H1 (cell line): Measurements from ENCODE around the gene NUP210. TPM values are rescaled to one million over a fixed set of nuclear protein-coding genes. Genes with fewer than 3 reads are reported as not detected.

Experiments
- CTCF ChIA-PET: fragments of 300-600 bp; sonication (Branson Sonifier 250); formaldehyde crosslinking; loops from one replicate; lab custom pipeline; 2021; ENCODE audit not compliant: partially characterized antibody; lab: Charles Lee
- POLR2A ChIA-PET: fragments of 300-600 bp; sonication (Branson Sonifier 250); formaldehyde crosslinking; loops from one replicate; lab custom pipeline; 2021; ENCODE audit warnings: inconsistent platforms; ENCODE audit not compliant: partially characterized antibody; lab: Charles Lee
- DNase-seq, 2 experiments: peaks; one replicate each; pipeline versions ENCODE4 v3.0.0 to v3.0.0-alpha.2; 2010 to 2022; ENCODE audit warnings: low spot score in 2 of 2, low read depth in 1 of 2, mixed read lengths in 1 of 2
- FAIRE-seq: peaks from 2 replicates; lab custom pipeline; 2011; peaks lifted over from hg19 to GRCh38; lab: Jason Lieb, UNC
- H2AFZ ChIP-seq: 2 replicates; pipeline ENCODE4 v1.8.1; 2012; ENCODE audit warnings: low read length, inconsistent platforms
- H2AK5ac ChIP-seq: 2 replicates; pipeline ENCODE4 v1.6.1; 2013; ENCODE audit warnings: low read depth, low read length
- H2BK120ac ChIP-seq: replicated peaks from 2 replicates; pipeline ENCODE3; 2013; ENCODE audit warnings: low read depth, low read length, inconsistent platforms
- H2BK12ac ChIP-seq: 2 replicates; pipeline ENCODE4 v1.6.1; 2013; ENCODE audit warnings: low read depth, low read length
- H2BK15ac ChIP-seq: 2 replicates; pipeline ENCODE4 v1.6.1; 2013; ENCODE audit warnings: low read length
- H2BK20ac ChIP-seq: 2 replicates; pipeline ENCODE4 v1.6.1; 2013; ENCODE audit warnings: low read length
- H2BK5ac ChIP-seq: 2 replicates; pipeline ENCODE4 v1.6.1; 2013; ENCODE audit warnings: low read depth, low read length
- H3K14ac ChIP-seq: 2 replicates; pipeline ENCODE4 v1.6.1; 2013; ENCODE audit warnings: inconsistent platforms; ENCODE audit not compliant: insufficient read length
- H3K18ac ChIP-seq: 2 replicates; pipeline ENCODE4 v1.6.1; 2013; ENCODE audit warnings: low read length; ENCODE audit errors: extremely low read depth
- H3K23ac ChIP-seq: 2 replicates; pipeline ENCODE4 v1.6.1; 2013; ENCODE audit warnings: inconsistent platforms; ENCODE audit not compliant: insufficient read length
- H3K23me2 ChIP-seq: 2 replicates; pipeline ENCODE4 v1.6.1; 2013; ENCODE audit warnings: low read depth, low read length
- H3K27ac ChIP-seq: 2 replicates; pipeline ENCODE4 v1.6.1; 2011; ENCODE audit warnings: low read depth, low read length, inconsistent platforms
- H3K27me3 ChIP-seq, 4 experiments: replicated peaks in 1 of 4; 1 replicate in 1 of 4; 2 replicates in 3 of 4; pipeline versions ENCODE4 v1.6.1 to v1.8.1; 2011 to 2013; ENCODE audit warnings: low read length in 3 of 4, mild to moderate bottlenecking in 3 of 4, inconsistent platforms in 2 of 4, mixed read lengths in 2 of 4, moderate library complexity in 1 of 4; ENCODE audit not compliant: control insufficient read depth in 3 of 4, insufficient read depth in 3 of 4; ENCODE audit errors: extremely low read depth in 1 of 4
- H3K36me3 ChIP-seq, 4 experiments: 2 replicates each; pipeline versions ENCODE4 v1.6.1 to v1.8.1; 2011 to 2013; ENCODE audit warnings: mild to moderate bottlenecking in 4 of 4, low read length in 3 of 4, moderate library complexity in 2 of 4, control low read depth in 1 of 4, inconsistent platforms in 1 of 4; ENCODE audit not compliant: insufficient read depth in 4 of 4, control insufficient read depth in 2 of 4
- H3K4ac ChIP-seq: replicated peaks from 2 replicates; pipeline ENCODE3; 2013; ENCODE audit warnings: low read length, low read depth, mixed read lengths, inconsistent platforms; ENCODE audit not compliant: insufficient read length
- H3K4me1 ChIP-seq, 4 experiments: replicated peaks in 1 of 4; 1 replicate in 1 of 4; 2 replicates in 3 of 4; pipeline versions ENCODE4 v1.6.1 to v1.8.1; 2011 to 2013; ENCODE audit warnings: low read length in 3 of 4, inconsistent platforms in 2 of 4, mixed read lengths in 1 of 4; ENCODE audit not compliant: insufficient read depth in 4 of 4, control insufficient read depth in 3 of 4
- H3K4me2 ChIP-seq, 2 experiments: 2 replicates each; pipeline versions ENCODE4 v1.6.1 to v1.8.1; 2011 to 2013; ENCODE audit warnings: low read depth in 2 of 2, low read length in 2 of 2, control low read depth in 1 of 2, inconsistent platforms in 1 of 2, mild to moderate bottlenecking in 1 of 2; ENCODE audit not compliant: insufficient read depth in 1 of 2
- H3K4me3 ChIP-seq, 4 experiments: fragments of 200-600, 300-600 bp in 1 of 4; sonication (generic), shearing (Covaris generic), sonication (Bioruptor Twin) in 1 of 4; 2 replicates each; pipeline versions ENCODE4 v1.5.1 to v1.8.1; 2011 to 2016; ENCODE audit warnings: low read length in 4 of 4, low read depth in 3 of 4, control low read depth in 2 of 4, inconsistent platforms in 2 of 4, mild to moderate bottlenecking in 2 of 4, mixed read lengths in 1 of 4, moderate library complexity in 1 of 4; ENCODE audit not compliant: insufficient read depth in 2 of 4; ENCODE audit errors: extremely low read depth in 1 of 4
- H3K56ac ChIP-seq: replicated peaks from 2 replicates; pipeline ENCODE3; 2013; ENCODE audit warnings: low read depth, mild to moderate bottlenecking, mixed read lengths, low read length, inconsistent platforms; ENCODE audit not compliant: insufficient read length
- H3K79me1 ChIP-seq: 2 replicates; pipeline ENCODE4 v1.6.1; 2013; ENCODE audit warnings: low read depth, low read length, control low read depth
- H3K79me2 ChIP-seq, 2 experiments: 2 replicates each; pipeline versions ENCODE4 v1.6.1 to v1.8.1; 2012 to 2013; ENCODE audit warnings: low read length in 2 of 2, mild to moderate bottlenecking in 2 of 2, inconsistent platforms in 1 of 2; ENCODE audit not compliant: insufficient read depth in 2 of 2, control insufficient read depth in 1 of 2
- H3K9ac ChIP-seq, 4 experiments: replicated peaks in 1 of 4; 1 replicate in 1 of 4; 2 replicates in 3 of 4; pipeline versions ENCODE4 v1.6.1 to v1.8.1; 2011 to 2013; ENCODE audit warnings: low read depth in 3 of 4, low read length in 3 of 4, control low read depth in 2 of 4, mild to moderate bottlenecking in 2 of 4, moderate library complexity in 2 of 4, inconsistent platforms in 1 of 4; ENCODE audit errors: extremely low read depth in 1 of 4
- H3K9me3 ChIP-seq, 2 experiments: 2 replicates each; pipeline versions ENCODE4 v1.6.1 to v1.8.1; 2012 to 2013; ENCODE audit warnings: mild to moderate bottlenecking in 2 of 2, moderate library complexity in 2 of 2, control low read depth in 1 of 2, inconsistent platforms in 1 of 2, low read depth in 1 of 2, low read length in 1 of 2, mixed read lengths in 1 of 2; ENCODE audit not compliant: insufficient read depth in 2 of 2
- H4K20me1 ChIP-seq, 2 experiments: replicated peaks in 1 of 2; 2 replicates each; pipeline versions ENCODE3 to v1.8.1; 2011 to 2013; ENCODE audit warnings: inconsistent platforms in 2 of 2, low read length in 2 of 2, mild to moderate bottlenecking in 1 of 2; ENCODE audit not compliant: insufficient read depth in 2 of 2, control insufficient read depth in 1 of 2
- H4K5ac ChIP-seq: 2 replicates; pipeline ENCODE4 v1.6.1; 2013; ENCODE audit warnings: low read length, low read depth, mixed read lengths, inconsistent platforms; ENCODE audit not compliant: insufficient read length
- H4K8ac ChIP-seq: 2 replicates; pipeline ENCODE4 v1.8.0; 2013; ENCODE audit warnings: mild to moderate bottlenecking, moderate library complexity, low read length, inconsistent platforms; ENCODE audit not compliant: insufficient read depth; ENCODE audit errors: extremely low read depth
- H4K91ac ChIP-seq: replicated peaks from 2 replicates; pipeline ENCODE3; 2013; ENCODE audit warnings: low read length, mixed read lengths, inconsistent platforms; ENCODE audit not compliant: insufficient read length
- BRCA1 ChIP-seq: IDR thresholded peaks from 2 replicates; pipeline ENCODE4 v1.6.1; 2012; ENCODE audit warnings: low read depth, low read length, improper control_type of control experiment
- CHD1 ChIP-seq: IDR thresholded peaks from 2 replicates; pipeline ENCODE4 v1.6.1; 2012; ENCODE audit warnings: low read depth, low read length, improper control_type of control experiment
- CHD2 ChIP-seq: IDR thresholded peaks from 2 replicates; pipeline ENCODE4 v1.6.1; 2012; ENCODE audit warnings: low read length, improper control_type of control experiment
- FOSL1 ChIP-seq: IDR thresholded peaks from 2 replicates; pipeline ENCODE4 v1.6.1; 2011; ENCODE audit warnings: mild to moderate bottlenecking, low read depth, low read length, moderate library complexity; ENCODE audit not compliant: insufficient read depth
- GABPA ChIP-seq: IDR thresholded peaks from 2 replicates; pipeline ENCODE4 v1.6.1; 2011; ENCODE audit warnings: mild to moderate bottlenecking, low read length, moderate library complexity, borderline replicate concordance; ENCODE audit not compliant: insufficient read depth
- JUND ChIP-seq: IDR thresholded peaks from 2 replicates; pipeline ENCODE4 v1.6.1; 2011; ENCODE audit warnings: mild to moderate bottlenecking, improper control_type of control experiment, low read length
- KDM4A ChIP-seq: IDR thresholded peaks from one replicate; pipeline ENCODE4 v1.7.1; 2012; ENCODE audit warnings: low read depth, mild to moderate bottlenecking, moderate library complexity, low read length, inconsistent platforms; ENCODE audit not compliant: severe bottlenecking
- PHF8 ChIP-seq: fragments of 200-600 bp; sonication (generic); conservative IDR thresholded peaks from 2 replicates; pipeline ENCODE4 v1.7.1; 2012; ENCODE audit warnings: low read depth, mild to moderate bottlenecking, inconsistent platforms, low read length, moderate library complexity
- RBBP5 ChIP-seq: IDR thresholded peaks from 2 replicates; pipeline ENCODE4 v1.7.1; 2012; ENCODE audit warnings: low read depth, mild to moderate bottlenecking, inconsistent platforms, low read length, moderate library complexity, borderline replicate concordance
- SP1 ChIP-seq: IDR thresholded peaks from 2 replicates; pipeline ENCODE4 v1.6.1; 2011; ENCODE audit warnings: low read depth, low read length
- SRF ChIP-seq: IDR thresholded peaks from 2 replicates; pipeline ENCODE4 v1.6.1; 2011; ENCODE audit warnings: mild to moderate bottlenecking, low read depth, low read length, moderate library complexity
- TAF7 ChIP-seq: optimal IDR thresholded peaks from 2 replicates; pipeline ENCODE3; 2011; ENCODE audit warnings: low read depth, mild to moderate bottlenecking, inconsistent platforms, low read length, moderate library complexity, borderline replicate concordance
- TEAD4 ChIP-seq: IDR thresholded peaks from 2 replicates; pipeline ENCODE4 v1.6.1; 2012; ENCODE audit warnings: low read depth, low read length, inconsistent platforms, mixed read lengths
- WGBS, 2 experiments: shearing (Covaris generic) in 1 of 2; methylation state at CpG; one replicate each; pipeline versions ENCODE4 v1.1.6 to v1.1.7; 2013 to 2015; ENCODE audit warnings: low lambda C conversion rate in 2 of 2, mixed read lengths in 2 of 2, inconsistent platforms in 1 of 2, low coverage in 1 of 2, missing lambda C conversion rate in 1 of 2; ENCODE audit not compliant: insufficient replicate concordance in 2 of 2, insufficient coverage in 1 of 2, insufficient read length in 1 of 2; ENCODE audit errors: extremely low coverage in 1 of 2, missing lambda C conversion rate in 1 of 2; 5-methylcytosine and 5-hydroxymethylcytosine counted together
- polyA plus RNA-seq, 7 experiments: library from polyadenylated mRNA; depleted of rRNA in 3 of 7; stranded (reverse) in 5 of 7; unstranded in 2 of 7; fragments of >200 nt in 5 of 7; fragments of 200-250 nt in 2 of 7; gene quantifications; 1 replicate in 5 of 7; 2 replicates in 1 of 7; 4 replicates in 1 of 7; pipeline versions ENCODE4 v1.2.1 to v1.2.3, GENCODE V29; 2011 to 2013; ENCODE audit warnings: missing spikeins in 2 of 7, mixed read lengths in 2 of 7
- total RNA-seq: library from RNA; stranded (reverse); fragmentation: NEBNext Ultra II Directional; extraction: Animal tissue kit (Norgen Biotek cat#: 25700); gene quantifications from 2 replicates; pipeline ENCODE4 v1.2.1, GENCODE V29; 2021
- TF ChIP-seq, protein P1 (sequence below): IDR thresholded peaks from 2 replicates; pipeline ENCODE4 v1.6.1; 2012; ENCODE audit warnings: inconsistent platforms

The NUP210 gene
- total and polyA plus RNA-seq, 2 of the 8 experiments (the other 6 are each of a cell fraction or from before 2014, with no cell fraction given) = 51.0 to 53.7 TPM

DNA sequence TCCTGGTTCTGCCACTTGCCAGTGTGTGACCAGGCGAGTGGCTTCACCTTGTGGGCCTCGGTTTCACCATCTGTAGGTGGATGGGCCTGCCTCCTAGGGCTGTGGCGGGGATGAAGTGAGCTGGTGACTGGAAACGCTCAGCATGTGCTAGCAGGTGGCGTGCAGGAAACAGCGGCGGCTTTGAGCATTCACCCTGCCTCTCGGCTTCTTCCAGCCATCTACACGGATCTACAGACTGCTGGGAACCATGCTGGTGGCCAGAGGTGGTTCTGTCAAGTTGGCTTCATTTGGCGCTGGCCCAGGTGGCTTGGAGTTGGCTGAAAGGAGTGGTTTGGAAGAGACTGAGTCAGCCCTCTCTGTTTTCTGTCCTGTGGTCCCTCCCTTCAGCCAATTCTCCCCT is 106.3 kb downstream of the NUP210 start:
- Histone ChIP-seq H3K4me3 (no peak overlapping the region), H2AFZ (no peak overlapping the region), H3K27ac (no peak overlapping the region), H3K27me3 (no peaks in the 10 kb centered on the region), H3K4ac (no peak overlapping the region), H3K36me3 (peaks cover 4 to 21% (median 10%) of the 10 kb centered on the region in 4 experiments; a peak in 6 of 8 replicates), H4K20me1 (peaks cover 2% of the 10 kb centered on the region in 2 experiments), H3K56ac (no peak overlapping the region), H2BK120ac (no peak overlapping the region), H3K18ac (no peak overlapping the region), H2AK5ac (no peak overlapping the region), H3K14ac (no peak overlapping the region), H4K91ac (no peak overlapping the region), H3K9me3 (no peaks in the 10 kb centered on the region), H3K9ac (no peak overlapping the region), H3K4me1 (no peaks in the 10 kb centered on the region), H2BK5ac (no peak overlapping the region), H3K23ac (no peak overlapping the region), H4K8ac (no peak overlapping the region; the same call in 1 of the 2 replicates), H3K4me2 (no peak overlapping the region), H3K79me2 (no peaks in the 10 kb centered on the region), H4K5ac (no peak overlapping the region), H3K23me2 (no peaks in the 10 kb centered on the region), H2BK12ac (no peak overlapping the region), H2BK20ac (no peak overlapping the region), H3K79me1 (no peaks in the 10 kb centered on the region), H2BK15ac (no peak overlapping the region)
- CTCF ChIA-PET = interaction anchor here (1.4 kb wide), 1 partner anchor 113 kb away, joined by 3 read pairs; no protein-coding TSS in a partner anchor
- DNase-seq (no peak), FAIRE-seq (no peak)
- 97% methylated on average over 10 of the region's 10 CpGs; no CpG with 5 or more reads in 1 of the 2 experiments for WGBS, 2 experiments
- POLR2A ChIA-PET = interaction anchor here (1.1 kb wide), 1 partner anchor 35 kb away, joined by 3 read pairs; no protein-coding TSS in a partner anchor
- TF ChIP-seq FOSL1 (no peak), BRCA1 (no peak), SRF (no peak), JUND (no peak), SP1 (no peak), PHF8 (no peak), TAF7 (no peak), RBBP5 (no peak), TEAD4 (no peak), GABPA (no peak), CHD2 (no peak), KDM4A (no peak), CHD1 (no peak)
- TF ChIP-seq, protein P1, sequence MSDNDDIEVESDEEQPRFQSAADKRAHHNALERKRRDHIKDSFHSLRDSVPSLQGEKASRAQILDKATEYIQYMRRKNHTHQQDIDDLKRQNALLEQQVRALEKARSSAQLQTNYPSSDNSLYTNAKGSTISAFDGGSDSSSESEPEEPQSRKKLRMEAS = no peak
